Loucy (cell line): ENCODE measurements around the gene RP2.

Experiments
- H2AFZ ChIP-seq: fragments of 200-600 bp; sonication (generic); 2 replicates; pipeline ENCODE4 v1.6.0; 2016; ENCODE audit warnings: antibody characterized with exemption, mild to moderate bottlenecking, low read length, moderate library complexity
- H3F3A ChIP-seq: fragments of 200-600 bp; 2 replicates; pipeline ENCODE4 v1.6.0; 2016; ENCODE audit warnings: antibody characterized with exemption, low read depth, mild to moderate bottlenecking
- H3K27me3 ChIP-seq: fragments of 200-600 bp; sonication (generic); 2 replicates; pipeline ENCODE4 v1.6.1; 2014; ENCODE audit warnings: low read length, mild to moderate bottlenecking; ENCODE audit not compliant: insufficient read depth, poor library complexity, severe bottlenecking
- H3K36me3 ChIP-seq: fragments of 200-600 bp; sonication (generic); 2 replicates; pipeline ENCODE4 v1.6.1; 2016; ENCODE audit warnings: low read length; ENCODE audit not compliant: insufficient read depth
- H3K4me1 ChIP-seq: fragments of 200-600 bp; sonication (generic); 2 replicates; pipeline ENCODE4 v1.5.1; 2014; ENCODE audit warnings: low read length, mild to moderate bottlenecking; ENCODE audit not compliant: insufficient read depth, poor library complexity, severe bottlenecking
- H3K4me2 ChIP-seq: fragments of 200-600 bp; sonication (generic); 2 replicates; pipeline ENCODE4 v1.6.0; 2014; ENCODE audit warnings: antibody characterized with exemption, low read length, low read depth, mild to moderate bottlenecking; ENCODE audit not compliant: poor library complexity, severe bottlenecking
- H3K4me3 ChIP-seq: fragments of 200-600 bp; sonication (generic); 2 replicates; pipeline ENCODE4 v1.5.1; 2014; ENCODE audit warnings: low read length, mild to moderate bottlenecking, mixed read lengths; ENCODE audit not compliant: poor library complexity, severe bottlenecking
- H3K79me2 ChIP-seq: fragments of 200-600 bp; sonication (generic); 2 replicates; pipeline ENCODE4 v1.6.1; 2014; ENCODE audit warnings: low read length; ENCODE audit not compliant: insufficient read depth
- H3K9ac ChIP-seq: fragments of 200-600 bp; sonication (generic); 2 replicates; pipeline ENCODE4 v1.6.0; 2014; ENCODE audit warnings: mild to moderate bottlenecking, low read depth, low read length, moderate library complexity; ENCODE audit not compliant: poor library complexity, severe bottlenecking
- H3K9me2 ChIP-seq: fragments of 200-600 bp; sonication (generic); replicated peaks from 2 replicates; pipeline ENCODE4 v1.6.1; 2016; ENCODE audit warnings: low read depth, low read length, mixed read lengths
- H3K9me3 ChIP-seq: fragments of 200-600 bp; sonication (generic); 2 replicates; pipeline ENCODE4 v1.6.1; 2014; ENCODE audit warnings: mild to moderate bottlenecking, antibody characterized with exemption, low read length, low read depth; ENCODE audit not compliant: insufficient read depth
- H4K20me1 ChIP-seq: fragments of 200-600 bp; sonication (generic); 2 replicates; pipeline ENCODE4 v1.6.0; 2014; ENCODE audit warnings: antibody characterized with exemption, low read length, mild to moderate bottlenecking; ENCODE audit not compliant: insufficient read depth, poor library complexity, severe bottlenecking
- EZH2phosphoT487 ChIP-seq: fragments of 200-600 bp; IDR thresholded peaks from 2 replicates; pipeline ENCODE4 v1.6.1; 2018; ENCODE audit warnings: antibody characterized with exemption, mild to moderate bottlenecking, moderate library complexity, borderline replicate concordance
- TF ChIP-seq, protein P1 (sequence below): fragments of 200-600 bp; sonication (generic); conservative IDR thresholded peaks from 2 replicates; pipeline ENCODE4 v1.5.1; 2014; ENCODE audit warnings: mild to moderate bottlenecking, antibody characterized with exemption, low read length

RP2 gene

DNA sequence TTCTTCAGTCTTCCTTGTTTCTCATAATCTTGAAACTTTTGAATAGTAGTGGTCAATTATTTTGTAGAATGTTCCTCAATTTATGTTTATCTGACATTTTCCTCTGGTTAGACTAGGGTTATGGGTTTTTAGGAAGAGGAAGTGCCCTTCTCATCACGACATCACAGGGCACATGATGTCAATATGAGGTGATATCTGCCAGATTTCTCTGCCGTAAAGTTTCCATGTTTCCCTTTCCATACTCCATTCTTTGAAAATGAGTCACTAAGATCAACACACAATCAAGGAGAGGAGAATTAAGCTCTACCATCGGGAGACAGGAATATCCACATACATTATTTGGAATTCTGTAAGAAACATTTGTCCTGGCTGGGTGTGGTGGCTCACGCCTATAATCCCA, 28.4 kb downstream of the RP2 start:
- Histone ChIP-seq H3K36me3 (peaks cover 7% of the 10 kb centered on the region; the same call in 1 of the 2 replicates), H3K4me1 (no peaks in the 10 kb centered on the region), H3K9me2 (no peaks in the 10 kb centered on the region), H3K4me2 (no peak overlapping the region), H3K27me3 (no peaks in the 10 kb centered on the region), H3K9ac (no peak overlapping the region), H2AFZ (no peak overlapping the region), H3F3A (no peaks in the 10 kb centered on the region), H4K20me1 (no peaks in the 10 kb centered on the region), H3K4me3 (no peak overlapping the region), H3K9me3 (no peaks in the 10 kb centered on the region), H3K79me2 (no peaks in the 10 kb centered on the region)
- TF ChIP-seq, protein P1, sequence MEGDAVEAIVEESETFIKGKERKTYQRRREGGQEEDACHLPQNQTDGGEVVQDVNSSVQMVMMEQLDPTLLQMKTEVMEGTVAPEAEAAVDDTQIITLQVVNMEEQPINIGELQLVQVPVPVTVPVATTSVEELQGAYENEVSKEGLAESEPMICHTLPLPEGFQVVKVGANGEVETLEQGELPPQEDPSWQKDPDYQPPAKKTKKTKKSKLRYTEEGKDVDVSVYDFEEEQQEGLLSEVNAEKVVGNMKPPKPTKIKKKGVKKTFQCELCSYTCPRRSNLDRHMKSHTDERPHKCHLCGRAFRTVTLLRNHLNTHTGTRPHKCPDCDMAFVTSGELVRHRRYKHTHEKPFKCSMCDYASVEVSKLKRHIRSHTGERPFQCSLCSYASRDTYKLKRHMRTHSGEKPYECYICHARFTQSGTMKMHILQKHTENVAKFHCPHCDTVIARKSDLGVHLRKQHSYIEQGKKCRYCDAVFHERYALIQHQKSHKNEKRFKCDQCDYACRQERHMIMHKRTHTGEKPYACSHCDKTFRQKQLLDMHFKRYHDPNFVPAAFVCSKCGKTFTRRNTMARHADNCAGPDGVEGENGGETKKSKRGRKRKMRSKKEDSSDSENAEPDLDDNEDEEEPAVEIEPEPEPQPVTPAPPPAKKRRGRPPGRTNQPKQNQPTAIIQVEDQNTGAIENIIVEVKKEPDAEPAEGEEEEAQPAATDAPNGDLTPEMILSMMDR, result no peak
- no peak for TF ChIP-seq EZH2phosphoT487

DNA sequence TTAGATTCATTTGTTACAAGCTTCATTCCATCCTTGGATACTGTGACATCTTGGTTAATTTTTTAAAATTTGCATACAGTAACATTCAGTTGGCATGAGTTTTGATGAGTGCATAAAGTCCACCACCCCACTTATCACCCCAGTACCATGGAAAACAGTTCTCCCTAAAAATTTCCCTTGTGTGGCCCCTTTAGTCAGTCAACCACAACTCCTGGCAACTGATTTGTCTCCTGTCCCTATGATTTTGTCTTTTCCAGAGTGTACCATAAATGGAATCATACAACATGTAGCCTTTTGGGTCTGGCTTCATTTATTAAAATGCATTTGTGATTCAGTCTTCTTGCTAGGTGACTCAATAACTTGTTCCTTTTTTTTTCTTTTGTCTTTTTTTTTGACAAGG, 29.9 kb downstream of the RP2 start:
- Histone ChIP-seq H2AFZ (no peak overlapping the region), H3K9me3 (no peaks in the 10 kb centered on the region)

DNA sequence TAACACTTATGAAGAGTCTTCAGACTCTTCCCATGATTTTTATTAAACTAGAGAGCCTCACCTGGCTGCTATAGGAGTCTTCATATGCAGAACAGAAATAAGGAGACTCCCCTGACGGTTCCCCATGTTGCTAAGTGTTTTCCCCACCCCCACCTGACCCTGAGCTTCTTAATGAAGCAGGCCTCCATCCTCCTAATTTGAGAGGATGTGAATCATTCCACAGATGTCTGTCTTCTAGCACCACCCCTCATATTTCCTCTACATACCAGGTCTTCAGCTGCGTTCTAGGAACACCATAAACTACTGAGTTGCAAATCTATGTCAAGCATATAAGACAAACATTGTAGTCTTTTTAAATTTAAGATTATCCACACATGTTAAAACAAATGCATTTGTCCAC, 36.9 kb downstream of the RP2 start:
- Histone ChIP-seq H3K9me2 (no peaks in the 10 kb centered on the region), H3K27me3 (no peaks in the 10 kb centered on the region), H4K20me1 (no peaks in the 10 kb centered on the region), H3K4me1 (peaks cover 3% of the 10 kb centered on the region), H3K4me3 (no peak overlapping the region), H3F3A (no peaks in the 10 kb centered on the region), H3K9ac (no peak overlapping the region), H3K9me3 (no peaks in the 10 kb centered on the region), H3K79me2 (no peaks in the 10 kb centered on the region), H3K36me3 (peaks cover 4% of the 10 kb centered on the region; the same call in 1 of the 2 replicates), H2AFZ (no peak overlapping the region), H3K4me2 (no peak overlapping the region)
- TF ChIP-seq, protein P1, result no peak
- TF ChIP-seq EZH2phosphoT487, result no peak

More for the DNA sequence above, 29.9 kb downstream of the RP2 start:
- TF ChIP-seq, protein P1, result no peak
- no peak for TF ChIP-seq EZH2phosphoT487
- Histone ChIP-seq H3K9me2 (no peaks in the 10 kb centered on the region), H3K9ac (no peak overlapping the region), H3K79me2 (no peaks in the 10 kb centered on the region), H3K4me1 (no peaks in the 10 kb centered on the region), H3K27me3 (no peaks in the 10 kb centered on the region), H3K4me3 (no peak overlapping the region), H3K4me2 (no peak overlapping the region), H4K20me1 (no peaks in the 10 kb centered on the region), H3F3A (no peaks in the 10 kb centered on the region), H3K36me3 (peaks cover 1% of the 10 kb centered on the region; the same call in 1 of the 2 replicates)
